GM21515 (cell line): Measurements from ENCODE around the gene MYH7.
A peak's percentile ranks its signal among the peaks of the same experiment; 100 is the strongest.
"Not testable (repeated sequence)": the region's sequence is repeated elsewhere in the genome, so short reads cannot be mapped to it uniquely, and the experiment has no call there.

Source experiments
- ATAC-seq: cut with Tn5 transposase; IDR thresholded peaks from one replicate; pipeline ENCODE4 v1.9.1; 2021; ENCODE audit not compliant: unreplicated experiment

MYH7 gene

DNA sequence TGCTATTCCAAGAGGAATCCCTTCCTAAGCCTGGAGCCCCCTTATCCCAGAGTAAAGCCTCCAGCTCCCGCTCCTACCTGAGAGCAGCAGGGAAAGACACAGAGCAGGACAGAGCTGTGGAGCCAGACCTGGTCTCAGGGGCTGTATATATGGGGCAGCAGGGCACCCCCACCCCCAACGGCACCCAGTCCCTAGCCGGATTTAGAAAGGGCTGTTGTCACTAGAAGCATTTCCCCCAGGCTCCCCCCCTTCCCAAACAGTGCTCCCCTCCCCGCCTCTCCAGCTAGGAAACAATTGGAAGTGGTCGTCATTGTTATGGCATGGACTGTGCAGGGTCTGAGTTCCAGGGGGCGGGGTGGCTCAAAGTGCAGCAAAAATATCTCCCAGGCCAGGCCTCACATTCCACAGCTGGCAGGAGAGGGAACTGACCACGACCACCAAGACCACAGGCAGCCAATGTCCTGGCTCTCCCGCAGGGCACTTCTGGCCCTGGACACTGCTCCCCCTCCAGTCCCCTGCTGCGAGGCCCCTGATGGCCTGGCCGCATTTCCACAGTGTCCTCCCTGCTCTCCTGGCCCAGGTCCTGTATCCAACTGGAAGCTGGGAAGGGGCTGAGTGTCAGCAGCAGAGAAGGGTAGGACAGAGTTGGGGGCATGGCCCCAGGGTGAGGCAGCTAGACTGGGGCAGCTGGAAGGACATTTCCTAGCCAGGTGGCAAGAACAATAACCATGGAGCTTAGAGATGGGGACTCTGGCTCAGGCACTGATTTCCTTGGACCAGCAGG lies at the start of gene MYH7:
Gene MYH7, minus strand, starts transcription at position 118 of the 784 bp plus-strand sequence. CDS start 1,928 bp downstream, outside the sequence.
- ATAC-seq, result no peak

DNA sequence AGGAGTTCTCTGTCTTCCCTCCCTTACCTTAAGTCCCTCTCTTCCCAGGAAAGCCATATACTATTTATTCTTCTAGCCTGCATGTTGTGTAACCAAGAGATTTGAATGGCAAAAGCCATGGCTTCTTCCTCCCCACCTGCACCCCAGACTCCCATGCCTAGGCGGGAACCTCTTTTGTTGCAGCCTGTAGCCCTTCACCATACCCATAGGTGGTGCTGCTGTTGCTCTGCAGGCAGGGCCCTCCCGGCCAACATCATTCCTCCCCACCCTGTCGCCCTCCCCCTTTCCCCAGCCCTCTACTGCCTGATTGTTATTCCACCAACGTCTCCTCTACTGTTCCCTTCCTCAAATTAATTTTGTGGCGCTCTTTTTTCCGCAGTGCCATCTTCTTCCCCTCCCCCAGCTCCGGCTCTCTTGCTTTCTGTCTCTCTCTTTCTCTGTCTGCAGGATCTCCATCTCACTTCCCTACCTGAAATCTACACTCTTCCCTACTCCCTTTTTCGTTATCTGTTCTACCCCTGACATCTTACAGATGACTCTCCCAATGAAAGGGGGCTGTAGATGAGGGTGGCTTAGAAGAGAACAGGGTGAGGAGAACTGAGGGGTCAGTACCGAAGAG lies 47.9 kb upstream of the MYH7 start:
- ATAC-seq, result no peak

DNA sequence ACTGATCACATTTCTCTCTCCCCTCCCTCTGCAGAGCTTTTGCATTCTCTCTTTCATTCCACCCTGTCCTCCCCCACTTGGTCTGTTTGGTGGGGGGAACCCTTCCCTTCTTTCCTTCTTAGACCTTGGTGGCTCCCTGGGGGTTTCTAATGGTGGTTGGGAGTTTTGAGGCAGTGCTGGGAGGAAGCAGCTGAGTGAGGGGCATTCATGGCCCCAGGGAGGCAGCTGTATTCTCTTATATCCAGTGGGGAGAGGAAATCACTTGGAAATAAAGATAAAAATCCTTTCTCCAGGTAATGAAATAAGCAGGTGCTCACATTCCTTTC lies 47.3 kb upstream of the MYH7 start:
- no peak for ATAC-seq

DNA sequence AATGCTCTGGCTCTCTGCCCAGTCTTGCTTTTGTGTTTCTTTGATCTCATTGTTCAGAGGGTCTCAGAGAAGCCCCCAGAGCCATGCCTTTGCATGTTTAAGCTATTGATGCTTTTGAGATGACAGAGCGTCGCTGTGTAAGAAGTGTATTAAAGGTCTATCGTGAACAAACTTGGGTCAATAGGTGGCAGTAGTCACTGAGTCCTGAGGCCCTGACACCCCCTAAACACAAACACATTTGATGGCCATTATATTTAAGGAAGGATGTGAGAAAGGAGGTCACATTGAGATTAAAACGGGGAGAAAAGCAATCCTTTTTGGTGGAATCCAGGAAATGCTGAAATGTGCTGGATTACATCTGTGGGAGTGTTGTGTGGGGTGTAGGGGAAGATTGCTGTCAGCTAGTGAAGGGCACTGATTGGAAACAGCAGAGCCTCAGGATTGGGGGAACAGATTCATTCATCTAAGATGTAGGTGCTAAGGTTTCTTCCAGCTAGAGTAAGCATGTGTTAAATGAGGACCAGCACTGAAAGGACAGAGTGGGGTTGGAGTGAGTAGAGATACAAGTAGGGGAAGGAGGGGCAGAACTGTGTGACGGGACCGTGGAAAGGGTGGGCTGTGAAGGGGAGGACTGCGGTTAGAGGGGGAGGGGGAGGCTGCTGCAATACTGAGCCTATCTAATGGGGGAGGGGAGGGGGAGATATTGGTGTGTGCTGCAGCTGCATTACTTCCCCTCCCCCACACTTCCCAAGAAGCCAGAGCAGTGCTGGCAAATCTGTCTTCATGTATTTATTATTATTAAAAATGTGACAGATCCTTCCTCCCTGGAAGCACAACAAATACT lies 46.7 kb upstream of the MYH7 start:
- no peak for ATAC-seq

DNA sequence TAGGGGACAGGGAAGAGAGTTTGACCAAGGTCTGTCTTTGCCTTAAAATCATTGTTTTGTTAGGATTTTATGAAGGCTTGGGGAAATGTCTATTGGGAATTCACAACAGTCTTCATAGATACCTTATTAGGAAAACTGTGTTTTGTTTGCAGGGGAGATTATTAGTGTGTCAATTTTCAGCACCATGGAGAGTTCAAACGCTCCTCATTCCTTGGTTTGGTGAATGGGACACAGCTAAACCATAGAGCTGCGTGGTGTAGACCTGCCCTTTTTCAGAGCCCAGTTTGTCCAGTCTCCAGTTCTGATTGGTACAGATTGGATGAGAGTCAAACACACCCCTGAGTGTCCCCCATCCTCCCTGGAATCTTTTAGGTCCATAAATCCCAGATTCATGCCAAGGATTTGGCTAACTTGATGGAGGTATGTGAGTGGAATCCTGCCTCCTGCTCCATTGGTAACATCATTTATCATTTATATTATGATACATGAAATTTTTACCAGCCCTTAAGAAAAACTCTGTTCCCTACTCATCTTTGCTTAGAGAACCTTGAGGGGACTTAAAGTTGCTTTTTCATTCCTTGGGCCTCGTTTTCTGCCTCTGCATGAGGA lies 46.0 kb upstream of the MYH7 start:
- no peak for ATAC-seq

DNA sequence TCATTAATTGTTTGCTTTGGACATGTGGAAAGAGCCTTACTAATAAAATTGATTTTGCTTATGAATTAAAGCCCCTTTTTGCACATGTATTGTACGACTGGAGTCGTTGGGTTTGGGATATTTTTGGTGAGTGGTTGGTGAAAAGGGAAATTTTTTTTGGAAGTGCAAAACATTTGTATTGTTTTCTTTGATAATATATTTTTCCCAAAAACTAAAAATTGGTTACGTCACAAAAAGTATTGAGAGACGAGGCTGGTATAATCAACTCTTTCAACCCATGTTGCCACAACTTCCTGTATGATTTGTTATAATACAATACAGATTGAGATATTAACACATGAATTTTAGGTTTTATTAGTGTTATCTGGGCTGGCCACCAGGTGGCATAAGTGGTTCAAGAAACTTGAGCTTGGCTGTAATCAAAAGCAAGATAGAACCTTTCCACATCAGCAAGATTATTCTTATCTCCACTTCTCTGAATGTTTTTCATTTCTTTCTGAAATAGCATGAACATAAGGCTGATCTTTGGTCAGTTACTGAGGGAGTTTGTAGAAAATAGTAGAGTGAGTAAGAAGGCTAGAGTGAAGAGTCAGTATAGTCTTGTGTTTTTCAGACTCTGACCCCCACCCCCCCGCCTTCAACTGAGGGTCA lies 42.8 kb upstream of the MYH7 start:
- no peak for ATAC-seq

DNA sequence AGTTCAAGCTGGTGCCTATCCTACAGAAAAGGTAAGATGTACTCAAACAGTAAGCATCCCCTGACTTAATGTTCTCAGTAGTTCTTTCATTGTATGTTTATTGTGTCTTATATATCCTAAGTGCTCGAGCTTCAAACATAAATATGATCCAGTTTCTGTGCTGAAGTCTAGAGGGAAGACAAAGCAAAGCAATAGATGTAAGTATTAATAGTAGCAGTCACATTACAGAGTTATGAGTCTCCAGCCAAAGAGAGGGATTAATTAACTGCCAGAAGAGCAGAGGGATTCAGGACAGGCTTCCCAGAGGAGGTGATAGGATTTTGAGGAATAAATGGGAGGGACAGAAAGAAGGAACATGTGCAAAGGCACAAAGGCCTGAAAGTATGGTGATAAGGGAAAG lies 35.5 kb upstream of the MYH7 start:
- ATAC-seq, result no peak

DNA sequence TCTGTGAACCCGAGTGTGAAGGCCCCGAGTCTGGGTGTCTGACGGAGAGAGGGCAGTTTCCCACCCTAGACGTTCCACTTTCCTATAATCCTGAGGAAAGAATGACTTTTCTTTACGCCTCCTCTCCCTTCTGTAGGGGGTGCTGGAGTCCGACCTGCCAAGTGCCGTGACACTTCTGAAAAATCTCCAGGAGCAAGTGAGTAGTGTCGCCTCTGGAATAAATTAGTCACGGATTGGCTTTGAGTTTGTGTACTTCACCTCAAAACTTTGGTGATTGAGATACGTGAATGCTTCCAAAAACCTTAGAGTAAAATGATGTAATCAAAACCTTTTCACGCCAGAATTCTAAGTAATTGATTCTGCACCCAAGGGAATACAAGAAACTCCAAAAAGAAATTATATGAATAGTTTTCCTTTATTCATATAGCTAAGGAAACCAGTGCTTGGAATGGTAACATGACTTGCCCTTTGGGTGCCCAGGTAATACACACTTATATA lies 34.5 kb upstream of the MYH7 start:
- no peak for ATAC-seq

DNA sequence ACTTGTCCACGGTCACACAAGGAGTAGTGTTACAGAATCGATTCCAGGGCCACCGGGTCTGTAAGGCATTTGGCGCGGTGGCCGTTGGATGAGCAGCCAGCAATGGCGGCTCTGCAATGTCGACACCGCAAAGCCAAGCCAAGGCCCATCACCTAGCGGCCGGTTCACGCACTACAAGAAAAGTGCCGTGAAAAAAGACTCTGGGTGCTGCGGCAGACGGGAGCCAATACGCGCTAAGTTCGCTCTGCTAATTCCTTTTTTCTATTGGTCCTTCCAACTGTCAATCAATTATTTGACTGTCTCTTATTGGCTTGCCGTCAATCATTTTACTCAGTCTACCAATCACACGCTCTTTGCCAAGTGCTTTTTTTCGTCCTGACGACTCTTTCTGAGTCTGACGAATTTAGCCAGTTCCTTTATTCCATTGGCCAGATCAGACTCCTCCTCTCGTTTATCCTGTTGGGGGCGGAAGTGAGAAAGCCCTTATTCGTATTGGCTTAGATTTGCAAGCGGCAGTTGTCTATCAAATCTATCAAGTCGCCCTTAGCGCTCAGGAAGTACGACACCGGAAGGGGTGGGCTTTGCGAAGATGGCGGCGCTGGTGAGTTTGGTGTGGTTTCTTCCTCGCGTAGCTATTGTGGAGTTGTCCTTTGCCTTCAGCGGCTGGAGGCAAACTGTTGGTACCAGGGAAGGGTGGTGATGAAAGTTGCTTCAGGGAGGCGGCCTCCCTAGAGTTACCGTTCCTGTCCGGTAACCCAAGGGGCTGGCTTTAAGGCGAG lies 33.9 kb upstream of the MYH7 start, which contains the start of gene NGDN:
Gene NGDN, plus strand, starts transcription at position 577 of the 779 bp plus-strand sequence. Its CDS starts 13 bp downstream, at position 590.
- ATAC-seq, result peak; percentile 93

DNA sequence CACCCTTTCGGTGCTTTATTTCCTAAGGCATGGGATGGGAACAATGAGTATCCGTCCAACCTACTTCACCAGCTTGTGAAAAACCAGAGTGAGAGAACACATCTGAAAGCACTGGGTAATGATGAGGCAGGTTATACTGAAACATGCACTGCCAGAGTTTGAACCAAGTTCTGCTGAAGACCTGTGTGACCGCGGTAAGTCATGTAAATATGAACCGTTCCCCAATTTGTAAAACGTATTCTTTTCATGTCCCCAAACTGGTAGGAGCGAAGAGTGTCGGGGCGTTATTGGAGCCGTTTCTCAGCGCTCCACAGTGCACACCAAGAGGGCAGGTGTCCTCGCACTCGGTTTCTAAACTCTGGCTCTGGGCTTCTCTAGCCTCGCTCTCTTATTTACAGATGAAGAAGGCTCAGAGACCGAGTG lies 33.3 kb upstream of the MYH7 start:
- ATAC-seq, result no peak

DNA sequence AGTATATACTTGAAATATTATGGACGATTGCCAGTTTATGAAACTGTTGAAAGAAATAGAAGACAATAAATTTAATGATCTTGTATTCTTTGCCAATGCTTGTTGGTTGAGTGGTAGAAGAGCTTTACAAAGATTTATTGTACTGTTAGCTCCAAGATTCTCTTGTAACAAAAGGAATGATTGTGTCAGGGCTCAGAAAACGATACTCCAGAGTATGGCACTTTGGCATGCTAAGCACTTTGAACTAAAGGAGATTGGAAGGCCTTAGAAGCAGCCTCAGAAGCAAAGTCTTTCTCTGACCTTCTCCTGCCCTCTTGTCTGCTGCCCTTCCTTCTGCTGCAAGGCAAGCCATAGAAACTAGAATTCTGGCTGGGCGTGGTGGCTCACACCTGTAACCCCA lies 29.8 kb upstream of the MYH7 start:
- ATAC-seq, result no peak

DNA sequence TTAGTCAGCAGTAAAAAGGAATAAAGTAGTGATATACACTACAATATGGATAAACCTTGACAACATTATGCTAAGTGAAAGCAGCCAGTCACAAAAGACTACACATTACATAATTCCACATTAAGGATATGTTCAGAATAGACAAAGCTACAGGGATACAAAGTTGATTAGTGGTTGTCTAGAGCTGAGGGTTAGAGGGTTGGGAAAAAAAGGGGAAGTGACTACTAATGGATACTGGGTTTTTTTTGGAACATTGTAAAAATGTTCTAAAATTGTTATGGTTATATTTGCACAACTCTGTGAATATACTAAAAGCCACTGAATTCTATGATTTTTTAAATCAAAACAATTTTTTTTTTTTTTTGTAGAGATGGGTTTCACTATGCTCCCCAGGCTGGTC lies 29.2 kb upstream of the MYH7 start:
- ATAC-seq, result no peak

DNA sequence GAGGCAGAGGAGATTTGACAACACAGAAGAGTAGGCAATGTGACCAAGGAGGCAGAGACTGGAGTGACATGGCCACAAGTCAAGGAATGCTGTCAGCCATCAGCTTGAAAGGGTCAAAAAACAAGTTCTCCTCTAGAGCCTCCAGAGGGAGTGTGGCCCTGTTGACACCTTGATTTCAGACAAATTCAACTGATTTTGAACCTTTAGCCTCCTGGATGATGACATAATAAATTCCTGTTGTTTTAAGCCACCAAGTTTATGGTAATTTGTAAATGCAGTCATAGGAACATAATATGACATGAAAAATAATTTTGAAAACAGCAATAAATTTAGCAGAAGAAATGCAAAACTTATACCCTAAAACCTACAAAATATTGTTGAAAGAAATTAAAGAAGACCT lies 25.5 kb upstream of the MYH7 start:
- no peak for ATAC-seq

DNA sequence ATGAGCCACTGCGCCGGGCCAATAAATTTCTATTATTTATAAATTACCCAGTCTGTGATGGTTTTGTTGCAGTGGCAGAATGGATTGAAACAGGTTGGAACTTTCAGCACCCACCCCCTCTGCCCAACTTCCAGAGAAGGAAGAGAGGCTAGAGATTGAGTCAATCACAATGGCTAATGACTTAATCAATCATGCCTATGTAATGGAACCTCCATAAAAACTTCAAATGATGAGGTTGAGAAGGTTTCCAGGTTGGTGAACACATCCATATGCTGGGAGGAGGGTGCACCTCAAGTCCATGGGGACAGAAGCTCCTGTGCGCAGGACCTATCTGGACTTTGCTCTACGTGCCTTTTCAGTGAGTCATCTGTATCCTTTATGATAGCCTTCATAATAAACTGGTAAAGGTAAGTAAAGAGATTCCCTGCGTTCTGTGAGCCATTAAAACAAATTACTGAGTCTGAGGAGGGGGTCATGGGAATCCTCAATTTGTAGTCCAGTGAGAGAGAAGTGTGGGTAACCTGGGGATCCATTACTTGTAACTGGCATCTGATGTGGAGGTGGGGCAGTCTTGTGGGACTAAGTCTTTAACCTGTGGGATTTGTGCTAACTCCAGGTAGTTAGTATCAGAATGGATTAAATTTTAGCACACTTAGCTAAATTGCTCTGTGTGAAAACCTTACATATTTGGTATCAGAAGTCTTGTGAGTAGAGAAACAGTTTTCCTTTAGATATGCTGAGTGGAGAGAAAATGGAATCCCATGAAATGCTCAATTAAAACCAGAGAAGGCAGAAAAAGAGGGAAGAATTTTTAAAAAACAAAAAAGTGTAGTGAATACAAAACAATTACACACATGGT lies 22.4 kb upstream of the MYH7 start:
- ATAC-seq, result no peak

DNA sequence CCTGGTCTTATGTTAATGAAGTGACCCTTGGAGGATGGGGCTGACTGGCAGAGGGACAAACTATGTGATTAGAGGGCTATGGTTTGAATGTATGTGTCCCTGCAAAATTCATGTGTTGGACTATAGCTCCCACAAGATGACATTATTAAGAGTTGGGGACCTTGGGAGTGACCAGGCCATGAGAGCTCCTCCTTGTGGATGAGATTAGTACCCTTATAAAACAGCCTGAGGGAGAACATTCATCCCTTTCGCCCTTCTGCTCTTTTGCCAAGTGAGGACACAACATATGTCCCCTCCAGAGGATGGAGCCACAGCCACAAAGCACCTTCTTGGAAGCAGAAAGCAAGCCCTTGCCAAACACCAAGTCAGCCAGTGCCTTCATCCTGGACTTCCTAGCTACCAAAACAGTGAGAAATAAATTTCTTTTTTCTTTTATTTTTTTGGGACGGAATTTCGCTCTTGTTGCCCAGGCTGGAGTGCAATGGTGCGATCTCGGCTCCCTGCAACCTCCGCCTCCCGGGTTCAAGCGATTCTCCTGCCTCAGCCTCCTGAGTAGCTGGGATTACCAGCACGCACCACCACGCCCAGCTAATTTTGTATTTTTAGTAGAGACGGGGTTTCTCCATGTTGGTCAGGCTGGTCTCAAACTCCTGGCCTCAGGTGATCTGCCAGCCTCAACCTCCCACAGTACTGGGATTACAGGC lies 21.6 kb upstream of the MYH7 start:
- not testable (repeated sequence) for ATAC-seq

DNA sequence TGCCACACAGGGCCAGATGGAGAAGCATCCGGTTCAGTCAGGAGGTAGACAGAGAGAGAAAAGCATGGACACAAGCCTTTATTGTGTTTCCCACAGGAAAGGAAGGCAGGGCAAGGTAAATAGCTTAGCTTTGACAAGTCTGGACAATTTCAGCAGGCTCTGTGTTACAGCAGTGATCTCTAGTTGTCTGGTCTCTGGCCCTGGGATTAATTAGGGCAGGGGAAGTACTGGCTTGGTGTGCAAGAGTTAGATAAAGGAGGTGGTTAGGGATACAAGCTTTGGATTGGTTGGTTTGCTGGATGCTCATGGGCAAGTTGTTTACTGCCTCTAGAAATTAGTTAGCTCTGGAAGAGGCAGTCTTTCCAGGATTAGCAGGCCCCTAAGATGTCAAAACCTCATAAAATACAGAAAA lies 19.0 kb upstream of the MYH7 start:
- ATAC-seq, result no peak

DNA sequence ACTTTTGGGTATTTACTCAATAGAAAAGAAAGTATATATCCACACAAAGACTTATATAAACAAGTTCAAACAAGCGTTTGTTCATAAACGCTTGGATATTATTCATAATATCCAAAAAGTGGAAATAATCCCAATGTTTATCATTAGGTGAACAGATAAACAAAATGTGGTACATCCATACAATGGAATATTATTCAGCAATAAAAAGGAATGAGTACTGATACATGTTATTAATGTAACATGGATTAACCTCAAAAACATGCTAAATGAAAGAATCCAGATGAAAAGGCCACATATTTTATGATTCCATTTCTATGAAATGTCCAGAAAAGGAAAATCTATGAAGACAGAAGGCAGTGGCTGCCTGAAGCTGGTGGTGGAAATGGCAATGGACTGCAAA lies 16.8 kb upstream of the MYH7 start:
- no peak for ATAC-seq

DNA sequence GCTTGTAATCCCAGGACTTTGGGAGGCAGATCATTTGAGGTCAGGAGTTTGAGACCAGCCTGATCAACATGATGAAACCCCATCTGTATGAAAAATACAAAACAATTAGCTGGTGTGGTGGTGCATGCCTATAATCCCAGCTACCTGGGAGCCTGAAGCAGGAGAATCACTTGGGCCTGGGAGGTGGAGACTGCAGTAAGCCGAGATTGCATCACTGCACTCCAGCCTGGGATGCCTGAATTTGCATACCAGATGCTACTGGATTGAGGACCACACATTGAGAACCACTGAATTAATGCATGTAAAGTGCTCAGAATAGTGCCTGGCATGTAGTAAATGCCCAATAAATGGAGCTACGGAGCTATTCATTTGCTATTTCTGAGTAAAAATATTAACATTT lies 14.9 kb upstream of the MYH7 start:
- no peak for ATAC-seq
